Measurements from ENCODE around the gene HOXB6. TPM values are rescaled to one million over a fixed set of nuclear protein-coding genes. Genes with fewer than 3 reads are reported as not detected.
A peak's percentile ranks its signal among the peaks of the same experiment; 100 is the strongest.

HOXB6 gene
- total RNA-seq, 1 experiment from 2014 or later: 196 TPM

DNA sequence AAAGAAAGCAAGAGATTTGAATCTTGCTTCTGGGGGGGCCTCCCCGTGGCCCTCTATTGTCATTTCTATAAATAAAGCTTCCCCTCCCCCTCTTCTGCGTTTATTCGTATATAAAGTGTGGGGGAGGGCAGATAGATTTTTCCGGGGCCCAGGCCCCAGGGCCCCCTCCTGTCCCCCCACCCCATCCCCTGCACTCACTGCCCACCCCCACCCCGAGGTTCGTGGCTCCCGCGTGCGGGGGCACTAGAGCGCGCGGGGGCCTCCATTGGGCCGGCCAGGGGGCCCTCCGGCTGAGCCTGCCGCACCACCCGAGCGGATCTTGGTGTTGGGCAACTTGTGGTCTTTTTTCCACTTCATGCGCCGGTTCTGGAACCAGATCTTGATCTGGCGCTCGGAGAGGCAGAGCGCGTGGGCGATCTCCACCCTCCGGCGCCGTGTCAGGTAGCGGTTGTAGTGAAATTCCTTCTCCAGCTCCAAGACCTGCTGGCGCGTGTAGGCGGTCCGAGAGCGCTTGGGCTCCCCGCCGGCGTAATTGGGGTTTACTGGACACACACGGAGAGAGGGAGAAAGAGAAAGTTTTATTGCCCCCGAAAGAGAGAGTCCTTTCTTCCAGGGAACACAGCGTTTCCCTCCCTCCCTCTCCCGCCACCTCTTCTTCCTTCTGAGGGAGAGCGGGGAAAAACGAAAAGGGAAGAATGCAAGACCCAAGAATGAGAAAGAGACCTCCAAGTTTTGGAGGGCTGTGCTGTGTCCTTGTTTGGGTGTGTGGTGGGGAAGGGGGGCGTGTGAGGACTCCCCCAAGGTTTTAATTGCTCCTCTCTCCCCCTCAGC lies 28.1 kb downstream of the HOXB6 start:
- no peak for ATAC-seq
- TF ChIP-seq POLR2AphosphoS5 (IDR thresholded peaks at IDR 0.05; ENCODE audit: low read depth, low read length) (no peak), TCF7L2 (IDR thresholded peaks at IDR 0.05; ENCODE audit: low read depth, low read length) (no peak), SIN3A (IDR thresholded peaks at IDR 0.05; ENCODE audit: borderline replicate concordance, insufficient read depth, low read depth, low read length) (no peak)
- TF ChIP-seq, protein P1, sequence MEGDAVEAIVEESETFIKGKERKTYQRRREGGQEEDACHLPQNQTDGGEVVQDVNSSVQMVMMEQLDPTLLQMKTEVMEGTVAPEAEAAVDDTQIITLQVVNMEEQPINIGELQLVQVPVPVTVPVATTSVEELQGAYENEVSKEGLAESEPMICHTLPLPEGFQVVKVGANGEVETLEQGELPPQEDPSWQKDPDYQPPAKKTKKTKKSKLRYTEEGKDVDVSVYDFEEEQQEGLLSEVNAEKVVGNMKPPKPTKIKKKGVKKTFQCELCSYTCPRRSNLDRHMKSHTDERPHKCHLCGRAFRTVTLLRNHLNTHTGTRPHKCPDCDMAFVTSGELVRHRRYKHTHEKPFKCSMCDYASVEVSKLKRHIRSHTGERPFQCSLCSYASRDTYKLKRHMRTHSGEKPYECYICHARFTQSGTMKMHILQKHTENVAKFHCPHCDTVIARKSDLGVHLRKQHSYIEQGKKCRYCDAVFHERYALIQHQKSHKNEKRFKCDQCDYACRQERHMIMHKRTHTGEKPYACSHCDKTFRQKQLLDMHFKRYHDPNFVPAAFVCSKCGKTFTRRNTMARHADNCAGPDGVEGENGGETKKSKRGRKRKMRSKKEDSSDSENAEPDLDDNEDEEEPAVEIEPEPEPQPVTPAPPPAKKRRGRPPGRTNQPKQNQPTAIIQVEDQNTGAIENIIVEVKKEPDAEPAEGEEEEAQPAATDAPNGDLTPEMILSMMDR (IDR thresholded peaks at IDR 0.05): no peak
- TF ChIP-seq, protein P2, sequence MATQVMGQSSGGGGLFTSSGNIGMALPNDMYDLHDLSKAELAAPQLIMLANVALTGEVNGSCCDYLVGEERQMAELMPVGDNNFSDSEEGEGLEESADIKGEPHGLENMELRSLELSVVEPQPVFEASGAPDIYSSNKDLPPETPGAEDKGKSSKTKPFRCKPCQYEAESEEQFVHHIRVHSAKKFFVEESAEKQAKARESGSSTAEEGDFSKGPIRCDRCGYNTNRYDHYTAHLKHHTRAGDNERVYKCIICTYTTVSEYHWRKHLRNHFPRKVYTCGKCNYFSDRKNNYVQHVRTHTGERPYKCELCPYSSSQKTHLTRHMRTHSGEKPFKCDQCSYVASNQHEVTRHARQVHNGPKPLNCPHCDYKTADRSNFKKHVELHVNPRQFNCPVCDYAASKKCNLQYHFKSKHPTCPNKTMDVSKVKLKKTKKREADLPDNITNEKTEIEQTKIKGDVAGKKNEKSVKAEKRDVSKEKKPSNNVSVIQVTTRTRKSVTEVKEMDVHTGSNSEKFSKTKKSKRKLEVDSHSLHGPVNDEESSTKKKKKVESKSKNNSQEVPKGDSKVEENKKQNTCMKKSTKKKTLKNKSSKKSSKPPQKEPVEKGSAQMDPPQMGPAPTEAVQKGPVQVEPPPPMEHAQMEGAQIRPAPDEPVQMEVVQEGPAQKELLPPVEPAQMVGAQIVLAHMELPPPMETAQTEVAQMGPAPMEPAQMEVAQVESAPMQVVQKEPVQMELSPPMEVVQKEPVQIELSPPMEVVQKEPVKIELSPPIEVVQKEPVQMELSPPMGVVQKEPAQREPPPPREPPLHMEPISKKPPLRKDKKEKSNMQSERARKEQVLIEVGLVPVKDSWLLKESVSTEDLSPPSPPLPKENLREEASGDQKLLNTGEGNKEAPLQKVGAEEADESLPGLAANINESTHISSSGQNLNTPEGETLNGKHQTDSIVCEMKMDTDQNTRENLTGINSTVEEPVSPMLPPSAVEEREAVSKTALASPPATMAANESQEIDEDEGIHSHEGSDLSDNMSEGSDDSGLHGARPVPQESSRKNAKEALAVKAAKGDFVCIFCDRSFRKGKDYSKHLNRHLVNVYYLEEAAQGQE (IDR thresholded peaks at IDR 0.05; ENCODE audit: insufficient read depth in 1 of 2, low read depth in 2 of 2, low read length in 1 of 2): no peak
- no peak for DNase-seq (ENCODE audit: low read depth, low spot score)
- BruUV-seq (replicated peaks): no TSS peak
- Histone ChIP-seq H3K27ac (ENCODE audit: low read length) (peak overlapping the region; percentile 97), H3K36me3 (ENCODE audit: control insufficient read depth, insufficient read depth, low read length) (peaks cover 12% of the 10 kb centered on the region), H3K4me3 (ENCODE audit: low read depth in 2 of 2, low read length in 2 of 2) (peak overlapping the region; percentile 70 to 99), H3K4me1 (ENCODE audit: control insufficient read depth, insufficient read depth, low read length) (peaks cover 85% of the 10 kb centered on the region), H3K9me3 (ENCODE audit: control insufficient read depth, insufficient read depth, low read depth, low read length) (no peaks in the 10 kb centered on the region), H3K27me3 (ENCODE audit: control insufficient read depth, insufficient read depth, low read length) (no peaks in the 10 kb centered on the region)
- in situ Hi-C loops (cut with HindIII; ENCODE audit: low pct_unique_long_range_greater_than_20kb, low sequenced_read_pairs) (no loop called here), intact Hi-C loops (cut with micrococcal nuclease; ENCODE audit: unreplicated experiment) (no loop called here)
- ChIA-PET CTCF (no interaction called here), POLR2A (interaction anchor here (1.0 kb wide), 1 partner anchor 12 kb away, joined by 3 read pairs; no protein-coding TSS in a partner anchor)

DNA sequence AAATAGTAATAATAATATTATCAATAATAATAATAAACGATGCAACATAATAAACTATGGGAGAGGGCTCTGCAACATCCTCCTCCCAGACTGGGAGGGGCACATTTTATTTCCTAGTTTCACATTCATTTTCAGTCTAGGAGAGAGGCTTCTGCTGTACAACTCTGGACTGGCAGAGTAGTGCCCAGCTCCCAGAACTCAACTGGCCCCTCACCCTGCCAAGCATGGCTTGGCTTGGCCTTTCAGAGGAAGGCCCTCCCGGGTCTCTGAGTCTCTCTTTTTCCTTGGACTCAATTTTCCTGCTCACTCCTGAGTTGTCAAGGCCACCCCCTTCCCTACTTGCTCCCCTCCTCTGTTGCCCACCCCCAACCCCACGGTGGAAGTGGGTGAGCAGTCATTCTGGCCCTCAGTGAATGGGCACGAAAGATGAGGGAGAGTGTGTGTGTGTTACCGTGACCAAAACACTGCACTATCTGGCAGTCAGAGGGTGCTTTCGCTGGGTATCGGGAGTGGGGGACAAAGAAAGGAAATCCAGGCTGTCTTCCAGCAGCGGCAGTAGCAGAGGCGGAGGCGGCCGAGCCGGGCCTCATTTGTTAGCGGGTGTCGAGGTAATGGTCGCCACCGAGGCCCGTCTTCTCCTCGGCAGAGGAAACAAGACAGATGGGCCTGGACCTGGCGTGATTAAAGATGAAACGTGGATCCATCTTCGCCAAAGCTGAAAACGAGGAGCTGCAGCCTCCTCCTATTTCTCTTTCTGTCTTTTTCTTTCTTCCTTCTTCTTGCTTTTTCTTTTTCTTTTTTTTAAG lies 28.9 kb downstream of the HOXB6 start:
- Histone ChIP-seq H3K36me3 (ENCODE audit: control insufficient read depth, insufficient read depth, low read length) (peaks cover 12% of the 10 kb centered on the region), H3K4me1 (ENCODE audit: control insufficient read depth, insufficient read depth, low read length) (peaks cover 88% of the 10 kb centered on the region), H3K27me3 (ENCODE audit: control insufficient read depth, insufficient read depth, low read length) (no peaks in the 10 kb centered on the region), H3K27ac (ENCODE audit: low read length) (peak overlapping the region; percentile 97), H3K4me3 (ENCODE audit: low read depth in 2 of 2, low read length in 2 of 2) (peak overlapping the region; percentile 70 to 99), H3K9me3 (ENCODE audit: control insufficient read depth, insufficient read depth, low read depth, low read length) (no peaks in the 10 kb centered on the region)
- TSS peak; percentile 45 for BruUV-seq (replicated peaks)
- intact Hi-C loops (cut with micrococcal nuclease; ENCODE audit: unreplicated experiment): loop anchor here (1.0 kb wide), 1 partner anchor 34 kb away; no protein-coding TSS in a partner anchor
- 0 out of 2 replicates have a peak, but pooled peaks have one; percentile 9 for ATAC-seq
- TF ChIP-seq POLR2AphosphoS5 (IDR thresholded peaks at IDR 0.05; ENCODE audit: low read depth, low read length) (peak; percentile 40), TCF7L2 (IDR thresholded peaks at IDR 0.05; ENCODE audit: low read depth, low read length) (no peak), SIN3A (IDR thresholded peaks at IDR 0.05; ENCODE audit: borderline replicate concordance, insufficient read depth, low read depth, low read length) (0 out of 2 replicates have a peak, but pooled peaks have one; percentile 36)
- ChIA-PET CTCF (interaction anchor here (0.5 kb wide), 1 partner anchor 36 kb away, joined by 3 read pairs; no protein-coding TSS in a partner anchor), POLR2A (interaction anchor here (1.0 to 1.2 kb wide), 2 partner anchors 13 to 30 kb away, joined by 3 read pairs; no protein-coding TSS in a partner anchor)
- in situ Hi-C loops (cut with HindIII; ENCODE audit: low pct_unique_long_range_greater_than_20kb, low sequenced_read_pairs): no loop called here
- no peak for DNase-seq (ENCODE audit: low read depth, low spot score)
